Measurements from ENCODE around the gene FOXN3. TPM values are rescaled to one million over a fixed set of nuclear protein-coding genes. Genes with fewer than 3 reads are reported as not detected.

Gene FOXN3
- total RNA-seq, 2 donors from 2014 or later = 42.3 to 61.6 TPM

GRCh38 chr14:89443042-89443629 is 26.1 kb upstream of the FOXN3 start:
- ATAC-seq = no peak
- WGBS, 2 donors = 51 to 65% methylated on average over 3 of the region's 3 CpGs
- no peaks in the 10 kb centered on the region for H3K27me3 ChIP-seq

GRCh38 chr14:89442280-89442679 is 25.2 kb upstream of the FOXN3 start:
- no peak overlapping the region for H3K27ac ChIP-seq
- 92 to 98% methylated on average over 4 of the region's 4 CpGs for WGBS, 2 donors
- H3K36me3 ChIP-seq (replicated peaks in 1 of 2; ENCODE audit: insufficient read depth in 1 of 2, low read depth in 2 of 2) = no peaks in the 10 kb centered on the region
- intact Hi-C loops (cut with DNase I) = no loop called here
- no peaks in the 10 kb centered on the region for H3K27me3 ChIP-seq
- H3K9me3 ChIP-seq = no peaks in the 10 kb centered on the region
- H3K4me3 ChIP-seq = no peak overlapping the region
- no peak for DNase-seq
- ATAC-seq = no peak
- no peaks in the 10 kb centered on the region for H3K4me1 ChIP-seq
- no peak for TF ChIP-seq CTCF (IDR thresholded peaks at IDR 0.05)
- no peak for TF ChIP-seq POLR2A (IDR thresholded peaks at IDR 0.05)

More at GRCh38 chr14:89443042-89443629, 26.1 kb upstream of the FOXN3 start:
- no peak for TF ChIP-seq CTCF (IDR thresholded peaks at IDR 0.05)
- TF ChIP-seq POLR2A (IDR thresholded peaks at IDR 0.05) = no peak
- Histone ChIP-seq H3K4me1 (no peaks in the 10 kb centered on the region), H3K27ac (no peak overlapping the region), H3K4me3 (no peak overlapping the region), H3K36me3 (replicated peaks in 1 of 2; ENCODE audit: insufficient read depth in 1 of 2, low read depth in 2 of 2) (no peaks in the 10 kb centered on the region), H3K9me3 (no peaks in the 10 kb centered on the region)
- intact Hi-C loops (cut with DNase I) = no loop called here
- no peak for DNase-seq

- Histone ChIP-seq H3K9me3 (no peaks in the 10 kb centered on the region), H3K27me3 (no peaks in the 10 kb centered on the region), H3K27ac (no peak overlapping the region), H3K4me3 (no peak overlapping the region), H3K4me1 (no peaks in the 10 kb centered on the region), H3K36me3 (replicated peaks in 1 of 2; ENCODE audit: insufficient read depth in 1 of 2, low read depth in 2 of 2) (no peaks in the 10 kb centered on the region)
- intact Hi-C loops (cut with DNase I) = no loop called here
- no peak for TF ChIP-seq POLR2A (IDR thresholded peaks at IDR 0.05)
- TF ChIP-seq CTCF (IDR thresholded peaks at IDR 0.05) = no peak
- DNase-seq (no peak), ATAC-seq (no peak)
- WGBS, 2 donors = 78 to 90% methylated on average over 11 of the region's 11 CpGs
Observed at GRCh38 chr14:89440986-89441909, 24.2 kb upstream of the FOXN3 start.

GRCh38 chr14:89435892-89436656 is 19.0 kb upstream of the FOXN3 start:
- intact Hi-C loops (cut with DNase I) = no loop called here
- ATAC-seq (no peak), DNase-seq (no peak)
- TF ChIP-seq POLR2A (IDR thresholded peaks at IDR 0.05) (no peak), CTCF (IDR thresholded peaks at IDR 0.05) (no peak)
- Histone ChIP-seq H3K4me3 (no peak overlapping the region), H3K36me3 (replicated peaks in 1 of 2; ENCODE audit: insufficient read depth in 1 of 2, low read depth in 2 of 2) (no peaks in the 10 kb centered on the region), H3K9me3 (no peaks in the 10 kb centered on the region), H3K27me3 (no peaks in the 10 kb centered on the region), H3K27ac (no peak overlapping the region), H3K4me1 (peaks cover 3% of the 10 kb centered on the region)
- WGBS, 2 donors = 77 to 87% methylated on average over 15 of the region's 15 CpGs
